Bronchial epithelial cell (primary cell): ENCODE measurements around the gene MYH7. TPM values are rescaled to one million over a fixed set of nuclear protein-coding genes. Genes with fewer than 3 reads are reported as not detected.
A peak's percentile ranks its signal among the peaks of the same experiment; 100 is the strongest.
"Not testable (repeated sequence)": the region's sequence is repeated elsewhere in the genome, so short reads cannot be mapped to it uniquely, and the experiment has no call there.

ENCODE experiments used
- DNase-seq: peaks from one replicate; pipeline ENCODE4 v3.0.0-alpha.2; 2010; ENCODE audit warnings: low read depth
- FAIRE-seq: peaks from 2 replicates; lab custom pipeline; 2011; peaks lifted over from hg19 to GRCh38; lab: Jason Lieb, UNC
- H3K27me3 ChIP-seq: 2 replicates; pipeline ENCODE4 v1.5.1; 2011; ENCODE audit warnings: low read length; ENCODE audit not compliant: control insufficient read depth, insufficient read depth
- H3K36me3 ChIP-seq: 2 replicates; pipeline ENCODE4 v1.5.1; 2011; ENCODE audit warnings: low read length; ENCODE audit not compliant: control insufficient read depth, insufficient read depth
- H3K4me3 ChIP-seq: 2 replicates; pipeline ENCODE4 v1.5.1; 2011; ENCODE audit warnings: mild to moderate bottlenecking, low read depth, low read length, control low read depth
- CTCF ChIP-seq: IDR thresholded peaks from 2 replicates; pipeline ENCODE4 v1.5.1; 2011; ENCODE audit warnings: mild to moderate bottlenecking, moderate library complexity, low read length, control low read depth, inconsistent platforms; ENCODE audit not compliant: insufficient read depth, severe bottlenecking
- total RNA-seq: library from RNA; depleted of rRNA; stranded (reverse); fragments of >200 nt; gene quantifications from 2 replicates; pipeline ENCODE4 v1.2.1, GENCODE V29; 2014

Gene MYH7
- total RNA-seq, 1 donor from 2014 or later: not detected

- Histone ChIP-seq H3K27me3 (no peaks in the 10 kb centered on the region), H3K36me3 (no peaks in the 10 kb centered on the region), H3K4me3 (no peak overlapping the region)
- no peak for TF ChIP-seq CTCF
- DNase-seq: no peak
- FAIRE-seq: no peak
Measured at GRCh38 chr14:23402296-23403138, 32.9 kb downstream of the MYH7 start.

- DNase-seq (no peak), FAIRE-seq (no peak)
- no peaks in the 10 kb centered on the region for H3K36me3 ChIP-seq
- no peaks in the 10 kb centered on the region for H3K27me3 ChIP-seq
- no peak overlapping the region for H3K4me3 ChIP-seq
- no peak for TF ChIP-seq CTCF
Measured at GRCh38 chr14:23401291-23401690, 34.2 kb downstream of the MYH7 start.

- not testable (repeated sequence) for H3K27me3 ChIP-seq, H3K36me3 ChIP-seq, H3K4me3 ChIP-seq, DNase-seq
- peak; percentile 89 for FAIRE-seq
Measured at GRCh38 chr14:23400496-23401149, 34.8 kb downstream of the MYH7 start.

- H3K36me3 ChIP-seq: no peaks in the 10 kb centered on the region
- no peak overlapping the region for H3K4me3 ChIP-seq
- DNase-seq: no peak
- no peak for TF ChIP-seq CTCF
- H3K27me3 ChIP-seq: no peaks in the 10 kb centered on the region
- FAIRE-seq: no peak
Measured at GRCh38 chr14:23399591-23399990, 35.9 kb downstream of the MYH7 start.

- no peak for TF ChIP-seq CTCF
- Histone ChIP-seq H3K4me3 (no peak overlapping the region), H3K36me3 (no peaks in the 10 kb centered on the region), H3K27me3 (no peaks in the 10 kb centered on the region)
- FAIRE-seq (no peak), DNase-seq (no peak)
Measured at GRCh38 chr14:23399136-23399535, 36.3 kb downstream of the MYH7 start.

- no peaks in the 10 kb centered on the region for H3K36me3 ChIP-seq
- no peaks in the 10 kb centered on the region for H3K27me3 ChIP-seq
- DNase-seq: no peak
- no peak for FAIRE-seq
- no peak overlapping the region for H3K4me3 ChIP-seq
- TF ChIP-seq CTCF: no peak
Measured at GRCh38 chr14:23398348-23398747, 37.1 kb downstream of the MYH7 start.
